Inflammatory macrophage treated with lipopolysaccharide for 4 hours (primary cell): Measurements from ENCODE around the gene DYNC2H1.

Experiments used
- DNase-seq: peaks from one replicate; pipeline ENCODE4 v3.0.0-alpha.2; 2020

Gene DYNC2H1, protein sequence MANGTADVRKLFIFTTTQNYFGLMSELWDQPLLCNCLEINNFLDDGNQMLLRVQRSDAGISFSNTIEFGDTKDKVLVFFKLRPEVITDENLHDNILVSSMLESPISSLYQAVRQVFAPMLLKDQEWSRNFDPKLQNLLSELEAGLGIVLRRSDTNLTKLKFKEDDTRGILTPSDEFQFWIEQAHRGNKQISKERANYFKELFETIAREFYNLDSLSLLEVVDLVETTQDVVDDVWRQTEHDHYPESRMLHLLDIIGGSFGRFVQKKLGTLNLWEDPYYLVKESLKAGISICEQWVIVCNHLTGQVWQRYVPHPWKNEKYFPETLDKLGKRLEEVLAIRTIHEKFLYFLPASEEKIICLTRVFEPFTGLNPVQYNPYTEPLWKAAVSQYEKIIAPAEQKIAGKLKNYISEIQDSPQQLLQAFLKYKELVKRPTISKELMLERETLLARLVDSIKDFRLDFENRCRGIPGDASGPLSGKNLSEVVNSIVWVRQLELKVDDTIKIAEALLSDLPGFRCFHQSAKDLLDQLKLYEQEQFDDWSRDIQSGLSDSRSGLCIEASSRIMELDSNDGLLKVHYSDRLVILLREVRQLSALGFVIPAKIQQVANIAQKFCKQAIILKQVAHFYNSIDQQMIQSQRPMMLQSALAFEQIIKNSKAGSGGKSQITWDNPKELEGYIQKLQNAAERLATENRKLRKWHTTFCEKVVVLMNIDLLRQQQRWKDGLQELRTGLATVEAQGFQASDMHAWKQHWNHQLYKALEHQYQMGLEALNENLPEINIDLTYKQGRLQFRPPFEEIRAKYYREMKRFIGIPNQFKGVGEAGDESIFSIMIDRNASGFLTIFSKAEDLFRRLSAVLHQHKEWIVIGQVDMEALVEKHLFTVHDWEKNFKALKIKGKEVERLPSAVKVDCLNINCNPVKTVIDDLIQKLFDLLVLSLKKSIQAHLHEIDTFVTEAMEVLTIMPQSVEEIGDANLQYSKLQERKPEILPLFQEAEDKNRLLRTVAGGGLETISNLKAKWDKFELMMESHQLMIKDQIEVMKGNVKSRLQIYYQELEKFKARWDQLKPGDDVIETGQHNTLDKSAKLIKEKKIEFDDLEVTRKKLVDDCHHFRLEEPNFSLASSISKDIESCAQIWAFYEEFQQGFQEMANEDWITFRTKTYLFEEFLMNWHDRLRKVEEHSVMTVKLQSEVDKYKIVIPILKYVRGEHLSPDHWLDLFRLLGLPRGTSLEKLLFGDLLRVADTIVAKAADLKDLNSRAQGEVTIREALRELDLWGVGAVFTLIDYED (N-terminal part only)

DNA sequence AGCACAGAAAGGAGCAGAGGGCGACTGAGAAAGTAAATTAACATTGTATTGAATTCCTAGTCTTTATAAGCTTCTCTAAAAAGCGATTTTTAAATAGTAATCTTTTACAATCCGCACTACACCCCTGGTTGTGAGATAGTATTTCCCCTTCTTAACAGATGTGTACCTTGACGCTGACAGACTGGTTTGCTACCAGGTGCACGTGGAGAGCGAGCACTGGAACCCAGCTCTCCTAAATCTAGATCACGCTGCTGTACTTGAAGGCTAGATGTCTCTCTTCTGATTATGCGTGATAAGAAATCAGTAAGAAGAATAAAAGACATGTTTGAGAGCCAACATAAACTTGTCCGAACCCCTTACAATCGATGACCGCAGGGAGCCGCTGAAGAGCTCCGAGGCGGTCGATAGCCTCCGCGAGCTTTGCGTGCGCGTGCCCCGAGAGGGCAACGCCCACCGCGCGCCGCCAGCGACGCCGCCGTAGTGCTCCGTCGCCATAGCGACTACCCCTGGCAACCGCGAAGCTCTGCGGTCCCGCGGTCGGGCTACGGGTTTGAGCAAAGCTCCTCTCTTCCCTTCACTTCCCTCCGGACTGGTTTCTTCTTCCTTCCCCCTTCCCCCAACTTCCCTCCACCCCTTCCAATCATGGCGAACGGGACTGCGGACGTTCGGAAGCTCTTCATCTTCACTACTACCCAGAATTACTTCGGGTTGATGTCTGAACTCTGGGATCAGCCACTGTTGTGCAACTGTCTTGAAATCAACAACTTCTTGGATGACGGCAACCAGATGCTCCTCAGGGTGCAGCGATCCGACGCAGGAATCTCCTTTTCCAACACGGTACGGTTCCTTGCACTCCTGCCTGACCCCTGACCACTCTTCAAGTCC lies at the start of gene DYNC2H1:
Gene DYNC2H1 (plus strand): TSS at position 494 of the 885 bp plus-strand sequence. CDS start 149 bp downstream, at position 643.
- DNase-seq, result peak; percentile 91

DNA sequence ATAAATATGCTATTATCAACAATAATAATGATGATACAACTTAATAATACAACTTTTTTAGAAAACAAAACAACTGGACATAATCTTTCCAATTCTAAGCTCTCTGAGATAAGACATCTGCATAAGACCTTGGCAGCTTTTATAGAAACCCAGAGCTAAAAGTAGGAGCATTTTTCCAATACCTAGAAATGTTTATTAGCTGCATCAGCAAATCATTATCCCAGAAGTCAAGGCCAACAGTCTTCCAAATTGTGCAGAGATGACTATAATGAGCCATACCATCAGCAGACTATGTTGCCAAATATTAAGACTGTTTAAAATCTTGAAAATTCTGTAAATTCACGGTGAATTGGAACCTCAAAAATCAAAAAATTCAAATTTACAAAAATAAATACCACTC lies 47.6 kb upstream of the DYNC2H1 start:
- no peak for DNase-seq

- DNase-seq, result peak; percentile 58
Observed at GRCh38 chr11:103067118-103067517, 42.1 kb upstream of the DYNC2H1 start.

DNA sequence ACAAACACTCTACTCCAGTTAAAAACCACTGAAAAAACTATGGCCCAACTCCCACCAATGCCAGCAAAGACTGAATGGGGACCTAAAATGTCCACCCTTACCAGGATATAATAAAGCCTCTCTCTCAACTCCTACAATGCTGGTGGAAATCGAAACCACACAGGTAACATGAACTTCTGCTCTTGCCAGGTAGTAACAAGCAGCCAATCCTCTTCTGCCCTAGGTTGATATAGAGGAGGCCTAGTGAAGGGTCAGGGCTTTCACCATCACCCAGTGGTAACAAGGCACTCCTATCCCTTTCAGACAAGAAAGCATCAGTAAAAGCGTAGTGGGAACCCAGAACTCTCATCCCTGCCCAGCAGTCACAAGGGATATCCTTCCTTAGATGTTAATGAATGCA lies 39.9 kb upstream of the DYNC2H1 start:
- DNase-seq, result no peak

- DNase-seq, result peak; percentile 29
Observed at GRCh38 chr11:103070142-103070541, 39.1 kb upstream of the DYNC2H1 start.

- DNase-seq, result no peak
Observed at GRCh38 chr11:103071008-103071407, 38.2 kb upstream of the DYNC2H1 start.

DNA sequence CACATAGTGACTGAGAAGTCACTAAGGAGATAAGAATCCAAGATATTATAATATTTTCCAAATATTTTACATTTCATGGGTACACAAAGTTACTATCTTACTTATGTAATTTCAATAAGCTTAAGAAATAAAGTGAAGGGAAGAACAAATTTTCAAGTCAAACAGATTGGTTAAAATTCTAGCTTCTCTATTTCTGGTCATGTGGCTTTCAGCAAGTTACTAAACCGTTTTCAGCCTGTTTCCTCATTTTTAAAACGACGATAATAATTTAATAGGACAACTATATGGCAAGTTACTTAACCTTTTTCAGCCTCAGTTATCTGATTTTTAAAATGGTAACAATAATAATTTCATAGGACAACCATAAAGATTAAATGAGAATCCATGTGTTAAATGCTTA lies 32.9 kb upstream of the DYNC2H1 start:
- peak; percentile 38 for DNase-seq

- peak; percentile 79 for DNase-seq
Observed at GRCh38 chr11:103077554-103077953, 31.7 kb upstream of the DYNC2H1 start.

GRCh38 chr11:103078710-103079109 lies 30.5 kb upstream of the DYNC2H1 start:
- no peak for DNase-seq

DNA sequence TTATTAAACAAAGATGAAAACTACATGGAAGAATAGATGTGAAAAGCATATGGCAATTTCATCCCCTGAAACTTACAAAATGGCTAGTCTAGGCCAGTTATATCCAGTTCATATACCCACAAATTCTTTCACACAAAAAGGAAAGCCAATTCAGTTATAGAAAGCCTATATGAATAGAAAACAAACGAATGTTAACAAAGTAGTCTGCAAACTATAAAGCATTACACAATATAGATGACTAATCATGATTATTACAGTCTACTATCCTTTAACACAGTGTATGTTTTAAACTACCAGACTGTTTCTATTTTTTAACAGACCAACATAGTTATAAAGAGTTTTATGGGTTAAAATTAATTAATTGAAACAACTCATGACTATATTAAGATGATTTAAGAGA lies 29.4 kb upstream of the DYNC2H1 start:
- peak; percentile 52 for DNase-seq

DNA sequence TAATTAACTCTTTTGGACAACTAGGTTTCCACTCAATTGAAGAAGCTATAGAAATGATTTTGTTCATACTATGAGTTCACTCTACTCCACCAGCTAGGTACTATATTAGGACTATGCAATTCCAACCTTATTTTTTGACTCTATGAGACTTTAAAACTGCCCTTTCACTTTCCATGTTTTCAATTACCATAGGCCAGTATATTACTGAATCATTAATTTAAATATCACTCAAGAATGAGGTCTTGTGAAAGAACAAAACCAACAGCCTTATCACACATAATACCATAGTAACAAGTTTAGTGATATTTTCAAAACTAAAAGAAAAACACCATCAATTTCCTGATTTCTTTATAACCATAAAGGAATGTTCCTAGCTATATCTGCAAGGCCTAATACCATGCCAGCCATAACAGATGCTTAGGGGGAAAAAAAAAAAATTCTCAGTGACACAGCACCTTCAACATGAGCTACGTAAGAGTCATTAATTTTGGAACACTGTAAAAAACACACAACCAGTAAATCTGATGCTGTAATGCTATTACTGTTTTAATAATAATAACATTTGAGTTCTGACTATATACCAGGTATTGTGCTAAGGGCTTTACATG lies 23.4 kb upstream of the DYNC2H1 start:
- DNase-seq, result no peak

- no peak for DNase-seq
Observed at GRCh38 chr11:103086461-103086860, 22.8 kb upstream of the DYNC2H1 start.

- peak; percentile 57 for DNase-seq
Observed at GRCh38 chr11:103091064-103091800, 18.0 kb upstream of the DYNC2H1 start.

GRCh38 chr11:103091801-103092524 lies 17.3 kb upstream of the DYNC2H1 start, which contains the start of gene DCUN1D5:
Gene DCUN1D5 (minus strand): TSS chr11:103092160. CDS start chr11:103091872, 288 bp downstream.
- peak; percentile 97 for DNase-seq

DNA sequence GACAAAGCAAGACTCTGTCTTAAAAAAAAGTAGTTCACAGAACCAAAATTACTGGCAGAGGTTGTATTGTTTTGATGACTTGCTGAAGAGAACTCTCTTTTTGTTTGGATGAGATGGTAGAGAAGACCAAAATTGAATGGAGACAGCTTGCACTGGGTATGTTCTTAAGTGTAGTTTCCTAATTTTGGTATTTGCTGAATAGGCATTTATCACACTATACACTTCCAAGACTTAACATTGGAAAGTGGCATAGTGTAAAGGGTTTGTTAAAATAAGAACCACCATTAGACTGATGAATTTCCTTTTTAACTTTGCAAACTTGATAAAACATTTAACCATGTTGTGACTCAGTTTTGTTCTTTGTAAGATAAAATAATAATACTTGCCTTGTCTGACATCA lies 11.9 kb upstream of the DYNC2H1 start:
- no peak for DNase-seq

DNA sequence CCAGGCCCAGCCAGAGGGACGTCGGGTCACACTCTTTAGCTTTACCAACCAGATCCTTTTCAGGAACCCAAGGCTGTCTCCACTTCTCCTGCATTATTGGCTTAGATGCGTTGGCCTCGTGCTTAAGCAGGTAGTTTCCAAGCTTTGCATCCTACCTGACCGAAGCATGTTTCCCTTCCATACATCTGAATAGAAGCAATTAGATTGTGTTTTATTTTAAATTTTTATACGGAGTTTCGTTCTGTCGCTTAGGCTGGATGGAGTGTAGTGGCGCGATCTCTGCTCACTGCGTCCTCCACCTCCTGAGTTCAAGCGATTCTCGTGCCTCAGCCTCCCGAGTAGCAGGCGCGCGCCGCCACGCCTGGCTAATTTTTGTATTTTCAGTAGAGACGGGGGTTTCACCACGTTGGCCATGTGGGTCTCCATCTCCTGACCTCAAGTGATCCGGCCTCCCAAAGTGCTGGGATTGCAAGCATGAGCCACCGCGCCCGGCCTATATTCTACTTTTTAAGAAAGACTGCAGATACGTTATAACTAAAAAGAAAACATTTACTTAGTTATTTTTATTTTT lies 677 bp downstream of the DYNC2H1 start:
- no peak for DNase-seq

GRCh38 chr11:103110391-103110790 lies 1.2 kb downstream of the DYNC2H1 start:
- DNase-seq, result peak; percentile 16

DNA sequence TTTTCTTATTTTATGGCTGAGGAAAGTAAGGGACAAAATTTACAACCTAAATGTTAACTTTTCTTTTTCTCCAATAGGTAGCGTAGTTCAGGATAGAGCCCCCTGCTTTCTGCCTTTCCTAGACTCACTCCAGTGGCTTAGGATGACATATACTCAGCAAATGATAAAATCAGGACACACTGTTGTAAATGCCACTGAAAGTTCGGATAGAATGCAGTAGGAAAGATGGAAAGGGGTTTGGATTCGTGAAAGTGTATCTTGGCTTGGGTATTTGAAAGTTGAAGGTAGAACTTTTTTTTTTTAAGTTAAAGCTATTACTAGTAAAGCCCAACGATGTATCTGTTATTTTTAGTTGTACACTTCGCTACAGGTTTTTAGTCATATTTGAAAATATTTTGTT lies 2.2 kb downstream of the DYNC2H1 start:
- no peak for DNase-seq

GRCh38 chr11:103112364-103112763 lies 3.1 kb downstream of the DYNC2H1 start:
- no peak for DNase-seq

DNA sequence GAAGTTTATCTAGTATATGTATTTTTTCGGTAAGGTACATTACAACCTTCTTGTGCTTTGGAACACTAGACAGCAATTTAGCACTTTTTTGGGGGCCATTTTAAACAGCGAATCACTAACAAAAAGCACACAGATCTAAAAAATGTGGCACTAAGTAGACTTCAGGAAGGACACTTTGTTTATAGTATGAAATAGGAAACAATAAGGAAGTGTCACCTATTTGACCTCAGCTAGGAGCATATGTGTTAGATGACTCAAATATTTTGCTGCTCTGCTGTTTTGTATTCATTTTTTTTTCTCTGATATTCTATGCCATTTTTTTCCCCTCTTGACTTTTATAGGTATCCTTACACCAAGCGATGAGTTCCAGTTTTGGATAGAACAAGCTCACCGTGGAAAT lies 5.6 kb downstream of the DYNC2H1 start:
- no peak for DNase-seq
